Left lung (tissue), 10 donors: ENCODE results near the gene PAQR3. TPM values are rescaled to one million over a fixed set of nuclear protein-coding genes. Genes with fewer than 3 reads are reported as not detected.

Experiments used
- ATAC-seq: fragments of 200-7000 bp; cut with Tn5 transposase; one replicate; pipeline ENCODE4 v1.9.1; 2020; ENCODE audit warnings: moderate library complexity
- DNase-seq, 4 donors: peaks; one replicate each; pipeline ENCODE4 v3.0.0-alpha.2; 2013 to 2020
- H3K27ac ChIP-seq, 2 donors: fragments of 200-600 bp; sonication (generic) in 1 of 2; one replicate each; pipeline versions ENCODE4 v1.5.0 to v1.8.0; 2020 to 2021
- H3K27me3 ChIP-seq, 2 donors: fragments of 200-600 bp; sonication (generic) in 1 of 2; one replicate each; pipeline versions ENCODE4 v1.5.0 to v1.8.0; 2020 to 2021
- H3K36me3 ChIP-seq, 2 donors: fragments of 200-600 bp; sonication (generic) in 1 of 2; one replicate each; pipeline versions ENCODE4 v1.5.0 to v1.8.0; 2020 to 2021
- H3K4me1 ChIP-seq, 2 donors: fragments of 200-600 bp; one replicate each; pipeline ENCODE4 v1.8.0; 2021
- H3K4me3 ChIP-seq, 2 donors: fragments of 200-600 bp; sonication (generic) in 1 of 2; one replicate each; pipeline versions ENCODE4 v1.5.0 to v1.8.0; 2020 to 2021; ENCODE audit warnings: mild to moderate bottlenecking in 1 of 2
- H3K9me3 ChIP-seq, 2 donors: fragments of 200-600 bp; sonication (generic) in 1 of 2; one replicate each; pipeline versions ENCODE4 v1.5.0 to v1.8.0; 2020 to 2021
- CTCF ChIP-seq, 2 donors: fragments of 200-600 bp; sonication (generic) in 1 of 2; IDR thresholded peaks; one replicate each; pipeline versions ENCODE4 v1.5.0 to v1.8.0; 2021; ENCODE audit warnings: antibody characterized with exemption in 2 of 2
- intact Hi-C, 2 donors: fragments of 100-400 bp; cut with DNase I; formaldehyde crosslinking; loops; one replicate each; pipeline versions ENCODE4 v1.11.2 to v1.14.2; 2022
- polyA plus RNA-seq, 6 donors: library from polyadenylated mRNA; unstranded; fragments of 120-200 nt; gene quantifications; one replicate each; pipeline ENCODE4 v1.2.1, GENCODE V29; 2013; ENCODE audit not compliant: insufficient read length in 6 of 6
- total RNA-seq, 2 donors: library from RNA; stranded (reverse); fragmentation: NEBNext Ultra II Directional; extraction: Animal tissue kit (Norgen Biotek cat#: 25700); gene quantifications; one replicate each; pipeline ENCODE4 v1.2.1, GENCODE V29; 2021
- donor health status: DM: no; HTN: yes; CAD: no.
- donor health status: DM: no; HTN: no; CAD: no.

Gene PAQR3
- total and polyA plus RNA-seq, 8 donors, result 12.5 to 19.9 (median 16.3) TPM

- Histone ChIP-seq H3K4me3 (no peak overlapping the region), H3K27me3 (no peaks in the 10 kb centered on the region), H3K4me1 (peaks cover 0 to 23% of the 10 kb centered on the region in 2 donors), H3K9me3 (no peaks in the 10 kb centered on the region), H3K36me3 (no peaks in the 10 kb centered on the region), H3K27ac (no peak overlapping the region)
- no peak for TF ChIP-seq CTCF (IDR thresholded peaks at IDR 0.05)
- DNase-seq (no peak), ATAC-seq (no peak)
- intact Hi-C loops, result no loop called here
Observed at GRCh38 chr4:78936989-78937388, 2.2 kb downstream of the PAQR3 start.

GRCh38 chr4:78930016-78930629 lies 9.1 kb downstream of the PAQR3 start:
- no peaks in the 10 kb centered on the region for H3K27me3 ChIP-seq
- no peaks in the 10 kb centered on the region for H3K9me3 ChIP-seq
- peaks cover 0 to 13% of the 10 kb centered on the region in 2 donors for H3K36me3 ChIP-seq
- no peak for ATAC-seq
- no peaks in the 10 kb centered on the region for H3K4me1 ChIP-seq
- no peak overlapping the region for H3K4me3 ChIP-seq
- H3K27ac ChIP-seq, result no peak overlapping the region
- TF ChIP-seq CTCF (IDR thresholded peaks at IDR 0.05), result no peak
- no peak for DNase-seq
- intact Hi-C loops, result no loop called here

GRCh38 chr4:78928835-78929234 lies 10.4 kb downstream of the PAQR3 start:
- TF ChIP-seq CTCF (IDR thresholded peaks at IDR 0.05), result no peak
- Histone ChIP-seq H3K36me3 (peaks cover 0 to 13% of the 10 kb centered on the region in 2 donors), H3K4me1 (no peaks in the 10 kb centered on the region), H3K9me3 (no peaks in the 10 kb centered on the region), H3K27me3 (no peaks in the 10 kb centered on the region), H3K27ac (no peak overlapping the region), H3K4me3 (no peak overlapping the region)
- ATAC-seq, result no peak
- DNase-seq, result no peak
- intact Hi-C loops, result no loop called here

DNA sequence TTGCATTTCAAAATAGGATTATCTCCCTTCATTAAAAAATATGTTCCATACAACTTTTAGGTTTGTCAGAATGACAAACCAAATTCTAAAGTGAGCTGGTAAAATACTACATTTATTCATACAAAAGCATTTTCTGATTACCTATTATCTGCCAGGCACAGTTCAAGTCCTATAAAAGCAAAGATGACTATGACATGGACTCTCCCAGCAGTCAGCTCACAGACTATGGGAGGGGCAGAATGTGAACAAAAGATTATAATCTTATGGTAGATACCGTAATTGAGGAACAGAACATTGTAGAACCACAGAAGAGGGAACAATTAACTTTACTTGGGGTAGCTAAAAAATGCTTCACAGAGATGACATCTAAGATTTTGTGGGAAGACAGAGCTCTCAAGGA lies 12.4 kb downstream of the PAQR3 start:
- no peaks in the 10 kb centered on the region for H3K4me1 ChIP-seq
- no peaks in the 10 kb centered on the region for H3K27me3 ChIP-seq
- H3K9me3 ChIP-seq, result no peaks in the 10 kb centered on the region
- no peak overlapping the region for H3K27ac ChIP-seq
- TF ChIP-seq CTCF (IDR thresholded peaks at IDR 0.05), result no peak
- no peak overlapping the region for H3K4me3 ChIP-seq
- intact Hi-C loops, result no loop called here
- ATAC-seq (no peak), DNase-seq (no peak)
- H3K36me3 ChIP-seq, result peaks cover 0 to 13% of the 10 kb centered on the region in 2 donors

- peak; percentile 57 for ATAC-seq
- H3K9me3 ChIP-seq, result no peaks in the 10 kb centered on the region
- DNase-seq, result no peak
- TF ChIP-seq CTCF (IDR thresholded peaks at IDR 0.05), result no peak
- intact Hi-C loops, result no loop called here
- H3K27me3 ChIP-seq, result no peaks in the 10 kb centered on the region
- H3K36me3 ChIP-seq, result peaks cover 0 to 5% of the 10 kb centered on the region in 2 donors
- no peak overlapping the region for H3K27ac ChIP-seq
- no peaks in the 10 kb centered on the region for H3K4me1 ChIP-seq
- H3K4me3 ChIP-seq, result no peak overlapping the region
Observed at GRCh38 chr4:78923464-78924312, 15.6 kb downstream of the PAQR3 start.
